Heart left ventricle (tissue), 16 donors: ENCODE results near the gene TGFBR3. TPM values are rescaled to one million over a fixed set of nuclear protein-coding genes. Genes with fewer than 3 reads are reported as not detected.
A peak's percentile ranks its signal among the peaks of the same experiment; 100 is the strongest.

Source experiments
- ATAC-seq, 4 donors: fragments of 200-7000 bp; cut with Tn5 transposase; one replicate each; pipeline ENCODE4 v1.9.1; 2020 to 2022; ENCODE audit warnings: moderate library complexity in 4 of 4, mild to moderate bottlenecking in 3 of 4, moderate number of reproducible peaks in 1 of 4
- DNase-seq, 5 donors: peaks; one replicate each; pipeline ENCODE4 v3.0.0-alpha.2; 2020
- H3K27ac ChIP-seq, 12 donors: fragments of 200-600 bp; sonication (generic) in 4 of 12; one replicate each; pipeline versions ENCODE4 v1.5.0 to v1.8.0; 2016 to 2022; ENCODE audit warnings: mild to moderate bottlenecking in 2 of 12
- H3K27me3 ChIP-seq, 9 donors: fragments of 200-600 bp; sonication (generic) in 2 of 9; one replicate each; pipeline versions ENCODE4 v1.5.1 to v1.8.0; 2016 to 2022; ENCODE audit warnings: mild to moderate bottlenecking in 3 of 9
- H3K36me3 ChIP-seq, 9 donors: fragments of 200-600 bp; sonication (generic) in 2 of 9; one replicate each; pipeline versions ENCODE4 v1.5.0 to v1.8.0; 2018 to 2022; ENCODE audit warnings: mild to moderate bottlenecking in 2 of 9
- H3K4me1 ChIP-seq, 12 donors: fragments of 200-600 bp; sonication (generic) in 4 of 12; one replicate each; pipeline versions ENCODE4 v1.5.0 to v1.8.0; 2016 to 2022; ENCODE audit warnings: mild to moderate bottlenecking in 3 of 12
- H3K4me3 ChIP-seq, 12 donors: fragments of 200-600 bp; sonication (generic) in 4 of 12; one replicate each; pipeline versions ENCODE4 v1.5.0 to v1.8.0; 2017 to 2022; ENCODE audit warnings: mild to moderate bottlenecking in 9 of 12, moderate library complexity in 4 of 12
- H3K9me3 ChIP-seq, 12 donors: fragments of 200-600 bp; sonication (generic) in 4 of 12; one replicate each; pipeline versions ENCODE4 v1.5.0 to v1.8.0; 2016 to 2022; ENCODE audit warnings: mild to moderate bottlenecking in 1 of 12
- POLR2A ChIP-seq, 2 donors: fragments of 450-650 bp; IDR thresholded peaks; one replicate each; pipeline ENCODE4 v1.6.1; 2017; ENCODE audit warnings: antibody characterized with exemption in 2 of 2, mild to moderate bottlenecking in 2 of 2, moderate library complexity in 2 of 2
- WGBS, 4 donors: extraction: QIAGEN DNeasy Blood & Tissue Kit in 2 of 4; methylation state at CpG; one replicate each; pipeline versions ENCODE4 v1.1.5 to v1.1.7; 2013 to 2018; 5-methylcytosine and 5-hydroxymethylcytosine counted together
- intact Hi-C, 10 donors: fragments of 100-400 bp; cut with DNase I; formaldehyde crosslinking; loops; one replicate each; pipeline versions ENCODE4 v1.11.1 to v1.14.2; 2022
- polyA plus RNA-seq, 2 donors: library from polyadenylated mRNA; stranded (reverse); fragments of 200-250 nt; gene quantifications; one replicate each; pipeline ENCODE4 v1.2.3, GENCODE V29; 2013
- total RNA-seq, 9 donors: library from RNA; depleted of rRNA in 2 of 9; stranded (reverse); fragments of >200 nt in 2 of 9; fragmentation: NEBNext Ultra II Directional in 3 of 9; extraction: Animal tissue kit (Norgen Biotek cat#: 25700) in 3 of 9; gene quantifications; one replicate each; pipeline versions ENCODE4 v1.1.0 to v1.2.4, GENCODE V29; 2016 to 2023
- TF ChIP-seq, protein P1 (sequence below), 12 donors: fragments of 200-600 bp; sonication (generic) in 4 of 12; IDR thresholded peaks; one replicate each; pipeline versions ENCODE4 v1.5.0 to v1.8.0; 2018 to 2022; ENCODE audit warnings: antibody characterized with exemption in 12 of 12, mild to moderate bottlenecking in 5 of 12
- donor health status: ischemic (EF 13 %, LVEDD 7.1; RV severe dilation, severe dysfunction).
- donor health status: healthy with polysubstance abuse.
- donor health status: DM: no; HTN: yes; CAD: no.
- donor health status: DM: no; HTN: no; CAD: no.
- donor health status: ischemic (EF 25% LVEDD 6.9; RV normal size, moderate dysfunction).
- donor health status: ischemic (EF 25% LVEDD 5.7; RV mildly dilated, moderate dysfunction).
- donor health status: healthy.
- donor health status: DM: yes; HTN: yes; CAD: no.
- donor health status: ischemic (EF 35%, LVEDD 5.7; RV mildly dilated, moderate dysfunction).
- donor health status: nonischemic (EF 11% LVEDD 7.7; RV severe dilation, severe dysfunction).
- donor health status: DM: yes; HTN: yes; CAD: no.
- donor health status: PGD.
- donor health status: ischemic (EF 29% LVEDD 5.4; RV normal size, mild dysfunction).
- donor health status: nonischemic (EF 23%, LVEDD 6.1; RV moderate dilation, normal function).

The TGFBR3 gene
- total and polyA plus RNA-seq, 11 donors = 6.9 to 51.8 (median 22.7) TPM

DNA sequence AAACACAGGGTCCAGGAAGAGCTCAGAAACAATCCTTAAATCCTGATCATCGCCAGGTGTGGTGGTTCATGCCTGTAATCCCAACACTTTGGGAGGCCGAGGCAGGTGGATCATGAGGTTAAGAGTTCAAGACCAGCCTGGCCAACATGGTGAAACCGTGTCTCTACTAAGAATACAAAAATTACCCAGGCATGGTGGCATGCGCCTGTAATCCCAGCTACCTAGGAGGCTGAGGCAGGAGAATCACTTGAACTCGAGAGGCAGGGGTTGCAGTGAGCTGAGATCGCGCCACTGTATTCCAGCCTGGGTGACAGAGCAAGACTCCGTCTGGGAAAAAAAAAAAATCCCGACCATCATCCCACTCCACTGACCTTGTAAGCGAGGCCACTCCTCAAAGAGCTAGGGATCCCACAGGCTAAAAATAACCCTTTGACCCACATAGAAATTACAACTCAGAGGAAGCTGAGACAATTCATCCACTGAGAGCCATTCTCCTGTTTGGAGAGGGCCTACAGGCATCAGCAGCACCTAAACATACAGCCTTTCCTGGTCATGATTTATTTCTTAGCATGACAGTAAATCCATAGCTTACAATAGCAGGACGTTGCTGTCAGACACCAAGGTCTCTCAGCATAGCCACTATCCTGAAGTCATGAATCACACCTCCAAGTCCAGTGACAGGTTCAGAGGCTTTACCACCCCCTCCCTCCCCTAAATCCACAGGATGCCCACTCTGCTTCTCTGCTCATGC lies 66.7 kb downstream of the TGFBR3 start:
- peaks cover 0 to 59% (median 42%) of the 10 kb centered on the region in 12 donors for H3K4me1 ChIP-seq
- WGBS, 4 donors = 59 to 73% (median 63%) methylated on average over 11 of the region's 11 CpGs
- no peak overlapping the region for H3K4me3 ChIP-seq
- intact Hi-C loops = no loop called here
- H3K36me3 ChIP-seq = no peaks in the 10 kb centered on the region
- no peaks in the 10 kb centered on the region for H3K9me3 ChIP-seq
- H3K27me3 ChIP-seq = no peaks in the 10 kb centered on the region
- no peak for TF ChIP-seq POLR2A (IDR thresholded peaks at IDR 0.05)
- TF ChIP-seq, protein P1, sequence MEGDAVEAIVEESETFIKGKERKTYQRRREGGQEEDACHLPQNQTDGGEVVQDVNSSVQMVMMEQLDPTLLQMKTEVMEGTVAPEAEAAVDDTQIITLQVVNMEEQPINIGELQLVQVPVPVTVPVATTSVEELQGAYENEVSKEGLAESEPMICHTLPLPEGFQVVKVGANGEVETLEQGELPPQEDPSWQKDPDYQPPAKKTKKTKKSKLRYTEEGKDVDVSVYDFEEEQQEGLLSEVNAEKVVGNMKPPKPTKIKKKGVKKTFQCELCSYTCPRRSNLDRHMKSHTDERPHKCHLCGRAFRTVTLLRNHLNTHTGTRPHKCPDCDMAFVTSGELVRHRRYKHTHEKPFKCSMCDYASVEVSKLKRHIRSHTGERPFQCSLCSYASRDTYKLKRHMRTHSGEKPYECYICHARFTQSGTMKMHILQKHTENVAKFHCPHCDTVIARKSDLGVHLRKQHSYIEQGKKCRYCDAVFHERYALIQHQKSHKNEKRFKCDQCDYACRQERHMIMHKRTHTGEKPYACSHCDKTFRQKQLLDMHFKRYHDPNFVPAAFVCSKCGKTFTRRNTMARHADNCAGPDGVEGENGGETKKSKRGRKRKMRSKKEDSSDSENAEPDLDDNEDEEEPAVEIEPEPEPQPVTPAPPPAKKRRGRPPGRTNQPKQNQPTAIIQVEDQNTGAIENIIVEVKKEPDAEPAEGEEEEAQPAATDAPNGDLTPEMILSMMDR (IDR thresholded peaks at IDR 0.05) = no peak
- ATAC-seq = peak in 3 of 4 donors; percentile 46 to 57 (median 51)
- no peak for DNase-seq
- H3K27ac ChIP-seq = peak overlapping the region in 4 of 12 donors; percentile 0 to 22 (median 8)

DNA sequence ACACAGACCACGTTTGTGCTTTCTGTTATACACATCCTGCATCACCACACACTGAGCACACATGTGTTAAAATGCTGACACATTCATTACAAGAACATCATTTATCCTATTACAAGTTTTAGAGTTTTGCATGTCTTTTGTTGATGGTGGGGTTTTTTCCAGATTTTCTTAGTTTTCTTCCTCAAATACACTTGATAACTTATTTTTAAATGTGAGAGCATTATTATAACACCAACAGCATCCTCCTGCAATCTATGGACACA lies 67.3 kb downstream of the TGFBR3 start:
- Histone ChIP-seq H3K9me3 (no peaks in the 10 kb centered on the region), H3K27ac (peak overlapping the region in 1 of 12 donors; percentile 8), H3K27me3 (no peaks in the 10 kb centered on the region), H3K4me3 (no peak overlapping the region), H3K4me1 (peaks cover 0 to 64% (median 42%) of the 10 kb centered on the region in 12 donors), H3K36me3 (no peaks in the 10 kb centered on the region)
- no peak for TF ChIP-seq POLR2A (IDR thresholded peaks at IDR 0.05)
- TF ChIP-seq, protein P1 (IDR thresholded peaks at IDR 0.05) = no peak
- DNase-seq (no peak), ATAC-seq (no peak)
- intact Hi-C loops = no loop called here
- 43 to 65% (median 45%) methylated on average over 1 of the region's 1 CpG for WGBS, 4 donors

DNA sequence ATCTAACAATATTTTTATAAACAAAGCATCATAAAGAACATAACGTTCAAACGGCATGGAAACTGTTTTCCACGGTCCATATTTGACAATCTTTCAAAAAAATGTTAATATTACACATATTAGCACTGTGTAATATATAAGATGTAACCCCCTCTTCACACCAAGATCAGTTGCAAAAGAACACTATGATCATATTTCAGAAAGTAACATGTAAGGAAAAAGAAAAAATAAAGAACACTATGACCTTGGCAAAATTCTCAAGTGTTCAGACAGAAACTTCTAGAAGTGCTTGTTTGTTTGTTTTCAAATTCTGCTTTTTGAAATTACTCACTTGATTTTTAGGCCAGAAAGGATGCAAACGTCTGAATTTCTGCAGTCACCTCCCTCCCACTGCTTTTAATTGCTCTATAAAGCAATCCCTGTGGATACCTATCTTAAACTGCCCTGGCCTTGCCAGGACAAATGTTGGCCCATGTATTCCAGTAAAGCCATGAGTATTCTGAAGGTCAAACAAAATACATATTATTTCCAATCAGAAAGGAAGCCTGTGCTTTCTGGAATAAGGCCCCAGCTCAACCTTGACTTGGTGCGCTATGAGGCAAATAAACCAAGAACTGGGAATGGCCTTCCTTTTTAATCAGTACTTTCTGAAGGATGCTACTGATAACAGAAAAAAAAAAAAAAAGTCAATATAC lies 68.6 kb downstream of the TGFBR3 start:
- intact Hi-C loops = no loop called here
- no peaks in the 10 kb centered on the region for H3K9me3 ChIP-seq

DNA sequence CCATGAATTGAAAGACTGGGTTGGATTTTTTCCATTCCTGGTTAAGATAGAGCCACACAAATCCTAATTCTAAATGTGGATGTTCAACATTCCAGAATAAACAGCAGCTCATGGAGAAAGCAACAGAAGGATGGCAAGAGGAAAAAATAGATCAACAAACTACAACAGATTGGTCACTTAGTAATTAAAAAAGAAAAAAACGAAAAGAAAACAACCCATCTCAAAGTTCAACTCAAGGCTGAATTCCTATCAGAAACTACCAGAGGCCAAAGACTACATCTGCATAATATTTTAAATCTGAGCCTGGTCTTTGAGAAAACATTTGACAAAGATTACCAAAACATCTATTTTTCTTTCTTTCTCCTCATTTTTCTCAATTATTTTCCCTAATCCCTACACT lies 69.9 kb downstream of the TGFBR3 start:
- no peak for TF ChIP-seq POLR2A (IDR thresholded peaks at IDR 0.05)
- TF ChIP-seq, protein P1 (IDR thresholded peaks at IDR 0.05) = no peak
- 63 to 84% (median 71%) methylated on average over 1 of the region's 1 CpG for WGBS, 4 donors
- ATAC-seq = no peak
- Histone ChIP-seq H3K4me1 (peaks cover 0 to 72% (median 41%) of the 10 kb centered on the region in 12 donors), H3K9me3 (no peaks in the 10 kb centered on the region), H3K27ac (peak overlapping the region in 6 of 12 donors; percentile 1 to 54 (median 20)), H3K36me3 (no peaks in the 10 kb centered on the region), H3K4me3 (no peak overlapping the region), H3K27me3 (no peaks in the 10 kb centered on the region)
- no peak for DNase-seq
- intact Hi-C loops = no loop called here

More for the DNA sequence above, 68.6 kb downstream of the TGFBR3 start:
- DNase-seq (no peak), ATAC-seq (peak in 1 of 4 donors; percentile 48)
- no peaks in the 10 kb centered on the region for H3K36me3 ChIP-seq
- peak overlapping the region in 8 of 12 donors; percentile 7 to 43 (median 17) for H3K27ac ChIP-seq
- H3K27me3 ChIP-seq = no peaks in the 10 kb centered on the region
- TF ChIP-seq, protein P1 (IDR thresholded peaks at IDR 0.05) = no peak
- no peak for TF ChIP-seq POLR2A (IDR thresholded peaks at IDR 0.05)
- 61 to 72% (median 64%) methylated on average over 5 of the region's 5 CpGs for WGBS, 4 donors
- no peak overlapping the region for H3K4me3 ChIP-seq
- peaks cover 0 to 72% (median 42%) of the 10 kb centered on the region in 12 donors for H3K4me1 ChIP-seq
